Left ventricle myocardium inferior (tissue), 1 donor: ENCODE measurements around the gene HRK. TPM values are rescaled to one million over a fixed set of nuclear protein-coding genes. Genes with fewer than 3 reads are reported as not detected.

ENCODE experiments used
- DNase-seq: peaks from one replicate; pipeline ENCODE4 v3.0.0-alpha.2; 2020
- H3K27ac ChIP-seq: fragments of 200-600 bp; replicated peaks from 2 replicates; pipeline ENCODE4 v1.8.0; 2021
- H3K27me3 ChIP-seq: fragments of 200-600 bp; 2 replicates; pipeline ENCODE4 v1.8.0; 2021; ENCODE audit warnings: low read depth
- H3K36me3 ChIP-seq: fragments of 200-600 bp; 2 replicates; pipeline ENCODE4 v1.8.0; 2021
- H3K4me1 ChIP-seq: fragments of 200-600 bp; 2 replicates; pipeline ENCODE4 v1.8.0; 2021
- H3K4me3 ChIP-seq: fragments of 200-600 bp; 2 replicates; pipeline ENCODE4 v1.8.0; 2021; ENCODE audit warnings: mild to moderate bottlenecking, moderate library complexity
- H3K9me3 ChIP-seq: fragments of 200-600 bp; replicated peaks from 2 replicates; pipeline ENCODE4 v1.8.0; 2021
- CTCF ChIP-seq: fragments of 200-600 bp; IDR thresholded peaks from 2 replicates; pipeline ENCODE4 v1.8.0; 2021; ENCODE audit warnings: antibody characterized with exemption, mild to moderate bottlenecking, borderline replicate concordance
- intact Hi-C: fragments of 100-400 bp; cut with micrococcal nuclease; formaldehyde crosslinking; loops from one replicate; pipeline ENCODE4 v1.11.0; 2022
- long read RNA-seq: library from polyadenylated mRNA; unstranded; transcript quantifications from one replicate; pipeline ENCODE4 v2.0.0, GENCODE V29; 2021
- total RNA-seq: library from RNA; stranded (reverse); fragmentation: NEBNext Ultra II Directional; extraction: Animal tissue kit (Norgen Biotek cat#: 25700); gene quantifications from one replicate; pipeline ENCODE4 v1.2.1, GENCODE V29; 2021
- donor health status: DM: no; HTN: yes; CAD: no; lungs with severe emphysema.

Gene HRK
- 0.77 TPM for total RNA-seq
- long read RNA-seq, full-length matches to known transcripts, result 3 of 4 reads
- long read RNA-seq, partial matches to known transcripts, result 0 of 4 reads
- long read RNA-seq, other reads (novel, unspliced or antisense), result 1 of 4 reads

- peaks cover 82% of the 10 kb centered on the region for H3K27me3 ChIP-seq
- peaks cover 44% of the 10 kb centered on the region for H3K4me1 ChIP-seq
- no peaks in the 10 kb centered on the region for H3K9me3 ChIP-seq
- DNase-seq, result no peak
- no peaks in the 10 kb centered on the region for H3K36me3 ChIP-seq
- intact Hi-C loops, result no loop called here
- H3K27ac ChIP-seq, result no peak within 1 kb of the TSS
- H3K4me3 ChIP-seq, result peak within 1 kb of the TSS; percentile 63
- no peak for TF ChIP-seq CTCF
These were observed at the start of gene HRK for GRCh38 chr12:116881325-116881876. Gene HRK (minus strand): TSS chr12:116881441. CDS start chr12:116881307, 134 bp downstream.

GRCh38 chr12:116929885-116930284, 48.6 kb upstream of the HRK start:
- no peak for DNase-seq
- H3K4me1 ChIP-seq, result peaks cover 43% of the 10 kb centered on the region
- no peaks in the 10 kb centered on the region for H3K27me3 ChIP-seq
- TF ChIP-seq CTCF, result no peak
- intact Hi-C loops, result no loop called here
- no peak overlapping the region for H3K27ac ChIP-seq
- H3K36me3 ChIP-seq, result peaks cover 29% of the 10 kb centered on the region
- peaks cover 5% of the 10 kb centered on the region for H3K9me3 ChIP-seq
- no peak overlapping the region for H3K4me3 ChIP-seq

- Histone ChIP-seq H3K27me3 (no peaks in the 10 kb centered on the region), H3K4me3 (no peak overlapping the region), H3K4me1 (peaks cover 30% of the 10 kb centered on the region), H3K36me3 (peaks cover 29% of the 10 kb centered on the region), H3K27ac (no peak overlapping the region), H3K9me3 (peaks cover 5% of the 10 kb centered on the region)
- intact Hi-C loops, result no loop called here
- TF ChIP-seq CTCF, result no peak
- no peak for DNase-seq
These were observed 47.3 kb upstream of the HRK start for GRCh38 chr12:116928504-116928903.

GRCh38 chr12:116927244-116927940, 46.2 kb upstream of the HRK start:
- Histone ChIP-seq H3K36me3 (peaks cover 29% of the 10 kb centered on the region), H3K4me3 (no peak overlapping the region), H3K9me3 (peaks cover 5% of the 10 kb centered on the region), H3K27me3 (no peaks in the 10 kb centered on the region), H3K27ac (peak overlapping the region; percentile 65), H3K4me1 (peaks cover 19% of the 10 kb centered on the region)
- no peak for DNase-seq
- TF ChIP-seq CTCF, result no peak
- intact Hi-C loops, result no loop called here

- Histone ChIP-seq H3K9me3 (peaks cover 5% of the 10 kb centered on the region), H3K4me1 (peaks cover 15% of the 10 kb centered on the region), H3K36me3 (peaks cover 25% of the 10 kb centered on the region), H3K4me3 (no peak overlapping the region), H3K27ac (peak overlapping the region; percentile 65), H3K27me3 (no peaks in the 10 kb centered on the region)
- intact Hi-C loops, result no loop called here
- DNase-seq, result no peak
- TF ChIP-seq CTCF, result no peak
These were observed 45.3 kb upstream of the HRK start for GRCh38 chr12:116926283-116927243.
